DND-41 (cell line): ENCODE measurements around the gene THRB.

Experiments used
- ATAC-seq: fragments of 200-7000 bp; cut with Tn5 transposase; 3 replicates; pipeline ENCODE4 v1.9.1; 2021; ENCODE audit warnings: low read depth; ENCODE audit not compliant: insufficient read depth
- DNase-seq: peaks from one replicate; pipeline ENCODE4 v3.0.0-alpha.2; 2020
- H2AFZ ChIP-seq: 2 replicates; pipeline ENCODE4 v1.6.0; 2012; ENCODE audit warnings: low read depth, low read length
- H3K27ac ChIP-seq: 2 replicates; pipeline ENCODE4 v1.5.1; 2012; ENCODE audit warnings: low read length, inconsistent platforms
- H3K27me3 ChIP-seq: fragments of 200-600 bp; sonication (generic); 2 replicates; pipeline ENCODE4 v1.6.0; 2012; ENCODE audit warnings: low read length, mild to moderate bottlenecking, inconsistent platforms; ENCODE audit not compliant: insufficient read depth, poor library complexity
- H3K36me3 ChIP-seq: 2 replicates; pipeline ENCODE4 v1.5.1; 2012; ENCODE audit warnings: low read length, inconsistent platforms; ENCODE audit not compliant: insufficient read depth
- H3K4me1 ChIP-seq: 2 replicates; pipeline ENCODE4 v1.5.1; 2012; ENCODE audit warnings: mild to moderate bottlenecking, low read length; ENCODE audit not compliant: insufficient read depth
- H3K4me2 ChIP-seq: 2 replicates; pipeline ENCODE4 v1.6.0; 2012; ENCODE audit warnings: mild to moderate bottlenecking, moderate library complexity, low read length, inconsistent platforms; ENCODE audit not compliant: insufficient read depth
- H3K4me3 ChIP-seq, 2 experiments: fragments of 200-600 bp in 1 of 2; shearing (Covaris generic) in 1 of 2; 2 replicates each; pipeline ENCODE4 v1.5.1; 2012 to 2016; ENCODE audit warnings: inconsistent platforms in 2 of 2, low read length in 2 of 2, mild to moderate bottlenecking in 2 of 2, low read depth in 1 of 2, moderate library complexity in 1 of 2
- H3K79me2 ChIP-seq: 2 replicates; pipeline ENCODE4 v1.6.0; 2012; ENCODE audit warnings: low read length, inconsistent platforms; ENCODE audit not compliant: insufficient read depth
- H3K9ac ChIP-seq: 2 replicates; pipeline ENCODE4 v1.6.0; 2012; ENCODE audit warnings: low read depth, mild to moderate bottlenecking, inconsistent platforms, low read length, moderate library complexity
- H3K9me3 ChIP-seq: 2 replicates; pipeline ENCODE4 v1.5.1; 2012; ENCODE audit warnings: low read length, moderate library complexity, mild to moderate bottlenecking, inconsistent platforms; ENCODE audit not compliant: insufficient read depth, severe bottlenecking
- H4K20me1 ChIP-seq: 2 replicates; pipeline ENCODE4 v1.6.0; 2012; ENCODE audit warnings: low read length; ENCODE audit not compliant: insufficient read depth
- EZH2 ChIP-seq: IDR thresholded peaks from 3 replicates; pipeline ENCODE4 v1.6.1; 2012; ENCODE audit warnings: borderline replicate concordance, low read depth, mild to moderate bottlenecking, moderate library complexity, low read length, inconsistent platforms; ENCODE audit not compliant: severe bottlenecking
- TF ChIP-seq, protein P1 (sequence below): IDR thresholded peaks from 2 replicates; pipeline ENCODE4 v1.5.1; 2012; ENCODE audit warnings: borderline replicate concordance, low read length, moderate library complexity, mild to moderate bottlenecking; ENCODE audit not compliant: poor library complexity, severe bottlenecking; ENCODE audit errors: extremely low read depth

Gene THRB

DNA sequence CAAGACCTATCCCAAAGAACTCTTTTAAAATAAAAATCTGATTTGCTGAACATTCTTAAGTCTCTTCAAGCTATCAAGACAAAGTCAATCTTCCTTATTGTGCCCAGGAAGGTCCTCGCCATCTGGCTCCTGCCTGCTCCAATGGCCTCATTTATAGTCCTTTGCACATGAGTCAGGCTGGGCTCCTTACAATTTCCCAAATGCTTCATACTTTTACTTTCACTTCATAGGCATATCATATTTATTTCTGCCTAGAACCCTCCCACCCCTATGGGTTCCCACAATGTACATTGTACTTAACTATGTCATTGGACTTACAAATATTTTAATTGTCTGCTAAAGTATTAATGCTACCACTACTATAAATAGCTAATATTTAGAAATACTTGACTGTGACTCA is 9.1 kb downstream of the THRB start:
- H3K4me2 ChIP-seq: no peak overlapping the region
- no peaks in the 10 kb centered on the region for H3K79me2 ChIP-seq
- no peaks in the 10 kb centered on the region for H3K4me1 ChIP-seq
- no peaks in the 10 kb centered on the region for H3K36me3 ChIP-seq
- TF ChIP-seq, protein P1, sequence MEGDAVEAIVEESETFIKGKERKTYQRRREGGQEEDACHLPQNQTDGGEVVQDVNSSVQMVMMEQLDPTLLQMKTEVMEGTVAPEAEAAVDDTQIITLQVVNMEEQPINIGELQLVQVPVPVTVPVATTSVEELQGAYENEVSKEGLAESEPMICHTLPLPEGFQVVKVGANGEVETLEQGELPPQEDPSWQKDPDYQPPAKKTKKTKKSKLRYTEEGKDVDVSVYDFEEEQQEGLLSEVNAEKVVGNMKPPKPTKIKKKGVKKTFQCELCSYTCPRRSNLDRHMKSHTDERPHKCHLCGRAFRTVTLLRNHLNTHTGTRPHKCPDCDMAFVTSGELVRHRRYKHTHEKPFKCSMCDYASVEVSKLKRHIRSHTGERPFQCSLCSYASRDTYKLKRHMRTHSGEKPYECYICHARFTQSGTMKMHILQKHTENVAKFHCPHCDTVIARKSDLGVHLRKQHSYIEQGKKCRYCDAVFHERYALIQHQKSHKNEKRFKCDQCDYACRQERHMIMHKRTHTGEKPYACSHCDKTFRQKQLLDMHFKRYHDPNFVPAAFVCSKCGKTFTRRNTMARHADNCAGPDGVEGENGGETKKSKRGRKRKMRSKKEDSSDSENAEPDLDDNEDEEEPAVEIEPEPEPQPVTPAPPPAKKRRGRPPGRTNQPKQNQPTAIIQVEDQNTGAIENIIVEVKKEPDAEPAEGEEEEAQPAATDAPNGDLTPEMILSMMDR: no peak
- no peak for TF ChIP-seq EZH2
- no peak overlapping the region for H3K4me3 ChIP-seq
- no peak for ATAC-seq
- no peaks in the 10 kb centered on the region for H3K9me3 ChIP-seq
- no peaks in the 10 kb centered on the region for H4K20me1 ChIP-seq
- H2AFZ ChIP-seq: no peak overlapping the region
- H3K27ac ChIP-seq: no peak overlapping the region
- H3K9ac ChIP-seq: no peak overlapping the region
- no peak for DNase-seq
- H3K27me3 ChIP-seq: no peaks in the 10 kb centered on the region

- Histone ChIP-seq H3K27ac (no peak overlapping the region), H3K4me2 (no peak overlapping the region), H3K9ac (no peak overlapping the region), H2AFZ (no peak overlapping the region), H3K36me3 (no peaks in the 10 kb centered on the region), H4K20me1 (no peaks in the 10 kb centered on the region), H3K4me1 (no peaks in the 10 kb centered on the region), H3K9me3 (no peaks in the 10 kb centered on the region), H3K79me2 (no peaks in the 10 kb centered on the region), H3K4me3 (no peak overlapping the region), H3K27me3 (no peaks in the 10 kb centered on the region)
- ATAC-seq (no peak), DNase-seq (no peak)
- TF ChIP-seq, protein P1: no peak
- no peak for TF ChIP-seq EZH2
These were observed 10.8 kb downstream of the THRB start for GRCh38 chr3:24483873-24484272.

DNA sequence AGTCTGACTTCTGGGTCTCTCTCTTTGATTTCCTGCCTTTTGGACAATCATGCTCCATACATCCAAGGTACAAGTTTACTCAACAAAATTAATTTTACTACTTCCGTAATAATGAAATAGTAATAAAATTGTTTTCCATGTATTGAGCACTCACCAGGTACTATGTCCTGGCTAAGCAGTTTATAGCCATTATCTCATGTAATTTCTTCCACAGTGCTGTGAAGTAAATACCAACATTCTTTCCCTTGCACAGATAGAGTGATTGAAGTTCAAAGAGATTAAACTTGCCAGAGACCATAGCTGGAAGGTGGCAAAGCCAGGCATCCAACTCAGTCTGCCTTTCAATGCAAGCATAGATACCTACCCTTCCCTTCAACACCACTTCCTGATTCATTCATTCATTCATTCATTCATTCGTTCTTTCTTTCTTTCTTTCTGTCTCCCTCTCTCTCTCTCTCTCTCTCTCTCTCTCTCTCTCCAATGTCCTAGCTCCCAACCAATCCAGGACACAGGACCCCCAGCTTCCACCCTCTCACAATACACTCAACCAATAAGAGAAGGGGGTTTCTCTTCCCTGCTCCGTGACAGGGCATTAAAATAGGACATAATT is 12.4 kb downstream of the THRB start:
- ATAC-seq (no peak), DNase-seq (no peak)
- H3K9me3 ChIP-seq: no peaks in the 10 kb centered on the region
- H3K4me1 ChIP-seq: no peaks in the 10 kb centered on the region
- no peak overlapping the region for H3K4me3 ChIP-seq
- H2AFZ ChIP-seq: no peak overlapping the region
- H3K79me2 ChIP-seq: no peaks in the 10 kb centered on the region
- H3K9ac ChIP-seq: no peak overlapping the region
- H3K27me3 ChIP-seq: no peaks in the 10 kb centered on the region
- no peak overlapping the region for H3K4me2 ChIP-seq
- TF ChIP-seq, protein P1: no peak
- TF ChIP-seq EZH2: no peak
- no peaks in the 10 kb centered on the region for H3K36me3 ChIP-seq
- H3K27ac ChIP-seq: no peak overlapping the region
- no peaks in the 10 kb centered on the region for H4K20me1 ChIP-seq
